GM18507 (cell line): ENCODE measurements around the gene TMEM255B.

ENCODE experiments used
- DNase-seq: peaks from one replicate; pipeline ENCODE4 v3.0.0; 2011; ENCODE audit warnings: low read depth; ENCODE audit not compliant: insufficient read length; ENCODE audit errors: extremely low spot score
- FAIRE-seq: peaks from 2 replicates; lab custom pipeline; 2011; peaks lifted over from hg19 to GRCh38; lab: Jason Lieb, UNC

TMEM255B gene

DNA sequence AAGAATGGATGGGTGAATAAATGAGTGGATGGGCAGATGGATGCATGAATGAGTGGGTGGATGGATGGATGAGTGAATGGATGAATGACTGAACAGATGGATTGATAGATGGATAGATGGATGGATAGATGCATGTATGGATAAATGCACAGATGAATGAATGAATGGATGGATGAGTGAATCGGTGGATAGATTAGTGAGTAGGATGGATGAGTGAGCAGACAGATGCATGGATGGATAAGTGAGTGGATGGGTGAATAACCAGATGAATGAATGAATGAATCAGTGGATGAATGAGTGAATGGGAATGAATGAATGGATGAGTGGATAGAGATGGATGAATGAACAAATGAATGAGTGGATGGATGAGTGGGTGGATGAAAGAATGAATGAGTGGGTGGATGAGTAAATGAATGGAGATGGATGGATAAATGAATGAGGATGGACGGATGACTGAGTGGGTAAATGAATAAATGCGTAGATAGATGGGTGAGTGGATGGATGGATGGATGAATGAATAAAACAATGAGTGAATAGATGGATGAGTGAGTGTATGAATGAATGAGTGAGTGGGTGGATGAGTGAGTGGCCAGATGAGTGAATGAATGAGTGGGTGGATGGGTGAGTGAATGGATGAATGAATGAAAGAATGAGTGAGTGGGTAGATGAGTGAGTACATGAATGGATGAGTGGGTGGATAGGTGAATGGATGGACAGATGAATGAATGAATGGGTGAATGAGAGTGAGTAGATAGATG lies 91.9 kb downstream of the TMEM255B start:
- DNase-seq (no peak), FAIRE-seq (no peak)

DNA sequence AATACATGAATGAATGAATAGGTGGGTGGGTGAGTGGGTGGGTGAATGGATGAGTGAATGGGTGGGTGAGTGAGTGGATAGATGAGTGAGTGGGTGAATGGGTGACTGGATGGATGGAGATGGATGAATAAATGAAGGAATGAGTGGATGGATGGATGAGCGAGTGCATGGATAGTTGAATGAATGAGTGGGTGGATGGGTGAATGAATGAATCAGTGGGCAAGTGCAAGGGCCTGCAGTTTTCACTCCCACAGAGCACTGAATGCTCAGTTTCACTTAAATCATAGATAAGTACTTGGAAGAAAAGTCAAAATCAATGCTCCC lies 92.4 kb downstream of the TMEM255B start:
- FAIRE-seq (no peak), DNase-seq (no peak)

DNA sequence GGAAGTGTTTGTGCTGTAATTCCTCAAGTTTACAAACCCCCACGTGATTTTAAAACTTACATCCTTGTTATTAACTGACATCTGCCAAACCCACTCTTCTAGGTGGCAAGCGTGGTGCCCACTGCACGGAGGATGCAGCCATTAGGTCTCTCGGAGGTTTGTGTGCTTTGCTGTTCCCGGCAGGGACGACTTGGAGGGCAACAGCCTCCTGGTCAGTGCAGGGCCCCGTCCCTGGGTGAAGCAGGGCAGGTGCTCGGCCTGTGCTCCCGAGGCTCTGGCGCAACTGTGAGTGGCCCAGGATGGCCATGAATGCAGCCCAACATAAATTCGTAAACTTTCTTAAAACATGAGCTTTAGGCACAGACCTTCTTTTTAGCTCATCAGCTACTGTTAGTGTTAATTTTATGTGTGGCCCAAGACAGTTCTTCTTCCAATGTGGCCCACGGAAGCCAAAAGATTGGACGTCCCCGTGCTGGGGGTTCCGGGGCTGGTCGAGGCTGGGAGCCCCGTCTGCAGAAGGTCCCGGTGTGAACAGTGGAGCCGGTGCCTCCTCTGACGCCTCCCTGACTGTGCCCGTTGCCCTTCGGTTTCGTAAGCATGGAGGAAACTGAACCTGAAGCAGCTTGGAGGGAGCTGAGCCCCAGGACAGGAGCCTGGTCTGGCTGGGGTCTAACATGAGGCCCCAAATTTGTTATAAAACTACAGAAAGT lies 93.0 kb downstream of the TMEM255B start:
- FAIRE-seq (no peak), DNase-seq (no peak)

DNA sequence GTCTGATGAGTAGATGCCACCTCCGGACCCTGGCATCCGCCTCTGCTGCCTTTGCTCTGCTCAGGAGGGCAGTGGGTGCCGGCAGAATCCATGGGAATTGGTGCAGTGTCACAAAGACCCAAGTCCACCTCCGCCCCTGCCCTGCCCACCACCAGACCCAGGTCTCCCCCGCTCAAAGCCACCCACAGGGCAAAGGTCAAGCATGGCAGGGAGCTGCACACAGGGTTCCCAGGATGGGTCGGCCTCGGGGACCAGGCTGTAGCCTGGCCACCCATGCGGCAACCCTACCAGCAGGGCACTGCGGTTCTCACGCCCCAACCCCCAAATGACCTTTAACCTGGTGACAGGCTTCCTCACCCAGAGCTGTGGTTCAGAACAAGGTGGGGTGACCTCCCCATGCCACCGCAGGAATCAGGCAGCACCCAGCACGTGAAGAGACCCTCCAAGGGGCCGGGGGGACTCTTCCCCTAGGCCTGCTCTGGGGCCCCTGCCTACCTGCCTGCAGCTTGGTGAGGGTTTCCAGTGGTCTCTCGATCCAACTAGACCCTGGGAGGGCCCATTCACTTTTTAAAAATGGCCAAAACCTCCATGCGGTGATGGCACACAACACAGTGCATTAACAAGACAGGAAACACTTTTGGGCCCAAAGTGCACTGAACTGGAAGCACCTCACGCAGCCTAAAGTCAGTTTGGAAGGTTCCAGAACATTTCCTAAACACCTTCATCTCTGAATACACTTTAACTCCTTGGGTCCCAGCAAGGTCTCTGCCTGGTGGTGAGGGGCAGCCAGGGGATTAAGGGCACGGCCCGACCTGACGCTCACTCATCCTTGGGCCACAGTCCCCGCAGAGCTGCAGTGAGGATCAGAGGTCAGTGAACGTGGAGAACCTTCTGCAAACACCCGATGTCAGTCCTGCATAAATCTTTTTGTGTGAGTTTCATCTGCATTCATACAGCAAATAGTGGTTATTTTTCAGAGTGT lies 93.8 kb downstream of the TMEM255B start:
- DNase-seq = no peak
- FAIRE-seq = no peak

DNA sequence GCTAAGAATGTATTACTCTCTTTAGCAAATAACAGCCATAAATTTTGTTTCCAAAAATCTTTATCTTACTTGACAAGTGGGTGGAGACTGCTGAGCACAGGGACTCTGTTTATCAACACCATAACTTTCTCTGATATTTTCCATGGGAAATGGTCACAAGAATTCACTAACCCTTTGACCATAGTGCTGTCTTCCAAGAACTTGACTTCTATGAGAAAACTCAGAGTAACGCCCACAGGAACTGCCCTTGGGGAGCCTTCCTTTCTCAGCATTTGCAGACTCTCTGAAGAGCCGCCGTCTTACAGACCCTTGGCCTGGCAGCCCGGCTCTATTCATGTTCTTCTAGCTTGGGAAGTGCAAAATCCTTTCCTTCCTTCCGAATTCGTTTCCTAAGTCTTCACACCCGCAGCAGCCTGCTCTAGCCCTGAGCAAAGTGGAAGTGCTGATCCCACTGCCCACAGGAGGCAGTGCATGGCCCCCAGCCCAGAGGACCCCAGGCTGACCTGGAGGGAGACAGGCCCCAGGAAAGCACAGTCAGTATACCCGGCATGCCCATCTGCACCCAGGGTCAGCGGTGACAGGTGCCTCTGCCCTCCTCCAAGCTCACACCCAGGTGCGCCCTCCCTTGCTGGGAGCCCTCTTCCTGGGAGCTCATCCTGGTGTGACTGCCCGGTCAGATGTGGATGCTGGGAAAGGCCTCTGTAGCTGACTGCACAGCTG lies 94.7 kb downstream of the TMEM255B start:
- FAIRE-seq (no peak), DNase-seq (no peak)

DNA sequence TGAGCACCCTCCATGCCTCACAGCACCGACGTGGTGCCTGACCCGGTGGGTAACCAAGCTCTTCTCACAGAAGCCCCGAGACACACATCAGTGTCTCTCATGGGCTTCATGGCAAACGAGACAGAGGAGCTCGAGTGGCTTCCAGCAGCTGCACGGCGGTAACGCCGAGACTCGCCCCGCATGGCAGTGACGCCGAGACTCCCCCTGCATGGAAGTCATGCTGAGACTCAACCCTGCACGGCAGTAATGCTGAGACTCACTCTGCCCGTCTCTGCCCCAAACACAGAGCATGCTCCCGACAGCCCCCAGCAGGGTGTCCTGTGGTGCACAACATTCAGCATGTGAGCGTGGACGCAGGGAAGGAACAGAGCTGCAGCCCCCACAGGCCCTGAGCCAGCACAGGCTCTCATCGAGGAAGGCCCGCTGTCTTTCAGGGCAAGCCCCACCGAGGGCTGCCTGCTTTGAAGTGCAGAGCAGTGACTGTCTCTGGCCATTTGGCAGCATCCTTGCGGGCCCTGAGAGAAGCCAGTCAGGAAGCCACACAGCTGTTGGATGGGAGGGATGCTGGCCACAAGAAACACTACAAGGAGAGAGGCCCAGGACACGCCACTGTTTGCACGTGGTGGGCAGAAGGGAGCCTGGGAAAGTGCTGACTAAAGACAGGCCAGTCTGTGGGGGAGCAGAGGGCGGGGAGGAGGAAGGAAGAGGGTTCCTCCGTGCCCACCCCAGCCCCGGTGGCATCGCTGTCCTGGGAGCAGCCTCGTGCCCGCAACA lies 95.4 kb downstream of the TMEM255B start:
- no peak for DNase-seq

DNA sequence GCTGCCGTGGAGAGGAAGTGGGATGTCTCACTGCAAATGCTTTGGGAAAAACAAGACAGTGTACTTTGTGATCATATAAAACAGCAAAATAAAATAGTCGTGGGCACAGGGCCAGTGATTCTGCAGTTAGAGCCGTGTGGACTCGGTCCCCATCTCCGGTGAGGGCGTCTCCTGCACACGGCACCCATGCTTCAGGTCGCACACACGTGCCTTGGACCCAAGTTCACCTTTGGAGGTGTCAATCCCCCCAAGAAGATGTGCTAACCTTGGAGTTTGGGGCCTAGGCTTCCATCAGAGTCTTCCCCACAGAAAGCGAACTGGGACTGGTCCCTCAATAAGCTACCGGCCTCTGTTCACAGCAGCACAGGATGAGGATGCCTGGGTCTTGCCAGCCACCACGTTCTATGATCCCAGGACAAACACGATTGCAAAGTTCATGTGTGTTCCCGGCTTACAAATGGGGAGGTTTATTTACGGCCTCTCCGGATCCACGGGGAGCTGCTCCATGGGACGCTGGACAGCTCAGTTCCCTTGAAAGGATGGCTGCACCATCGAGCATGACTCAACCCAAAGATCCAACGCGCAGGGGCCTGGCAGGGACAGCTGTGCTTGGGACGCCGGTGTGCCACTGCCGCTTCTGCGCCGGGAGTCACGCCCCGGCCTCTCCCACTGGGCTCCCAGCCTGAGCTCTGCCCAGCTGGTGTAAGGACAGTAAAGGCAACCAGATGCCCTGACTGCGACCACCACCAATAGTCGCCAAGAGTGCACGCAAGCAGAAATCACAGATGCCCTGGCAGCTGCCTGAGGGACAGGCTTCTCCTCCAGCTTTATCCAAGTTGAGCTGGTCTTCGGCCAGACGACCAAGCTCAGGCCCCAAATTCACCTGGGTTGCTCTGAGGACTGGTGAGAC lies 96.2 kb downstream of the TMEM255B start:
- FAIRE-seq (no peak), DNase-seq (no peak)

More for the DNA sequence above, 95.4 kb downstream of the TMEM255B start:
- FAIRE-seq = no peak

DNA sequence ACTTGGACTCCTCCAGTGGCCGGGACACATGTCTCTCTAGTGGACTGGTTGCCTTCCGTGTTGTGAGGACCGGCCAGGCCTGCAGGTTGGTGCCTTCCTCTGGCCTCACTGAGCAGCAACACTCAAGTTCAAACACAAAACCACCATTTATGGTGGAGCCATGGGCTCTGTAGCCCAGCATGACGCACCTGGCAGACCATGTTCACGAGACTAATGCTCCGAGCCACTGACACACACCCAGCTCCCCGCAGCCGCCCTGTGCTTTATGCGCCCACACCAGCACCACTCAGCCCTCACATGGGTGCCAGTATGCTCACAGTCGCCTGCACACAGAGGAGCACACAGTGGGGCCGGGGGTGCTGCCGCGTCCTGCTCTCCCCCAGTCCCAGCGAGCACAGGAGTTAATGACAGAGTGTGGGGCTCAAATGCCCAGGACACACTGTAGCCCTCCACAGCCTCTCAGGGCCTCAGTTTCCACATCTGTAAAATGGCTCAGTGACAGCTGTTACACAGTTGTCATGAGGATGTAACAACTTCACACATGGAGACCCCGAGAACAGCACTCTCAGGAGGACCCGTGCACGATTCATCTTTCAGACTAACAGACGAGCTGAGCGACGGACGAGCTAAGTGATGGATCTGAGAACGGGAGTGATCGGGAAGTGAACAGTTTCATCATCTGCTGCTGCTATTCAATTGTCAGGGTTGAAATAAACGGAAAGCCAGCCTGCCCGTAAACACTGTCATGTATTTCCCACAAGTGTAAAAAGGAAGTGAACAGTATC lies 97.1 kb downstream of the TMEM255B start:
- FAIRE-seq (no peak), DNase-seq (no peak)

DNA sequence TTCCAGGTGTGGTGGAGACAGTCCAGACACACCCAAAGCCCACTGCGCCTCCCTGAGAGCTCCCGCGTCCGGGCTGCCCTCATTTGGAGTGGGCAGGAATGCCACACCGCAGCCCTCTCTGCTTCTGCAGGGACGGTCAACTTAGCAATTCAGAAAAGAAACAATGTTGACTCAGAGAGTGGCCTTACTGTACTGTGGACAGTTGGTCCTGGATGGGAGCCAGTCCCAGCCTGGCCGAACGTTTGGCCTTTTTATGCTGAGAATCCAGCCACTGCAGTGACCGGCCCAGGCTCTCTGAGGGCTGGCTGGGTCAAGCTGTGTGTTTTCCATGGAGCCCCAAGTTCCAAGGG lies 97.7 kb downstream of the TMEM255B start:
- no peak for FAIRE-seq
- DNase-seq = no peak

DNA sequence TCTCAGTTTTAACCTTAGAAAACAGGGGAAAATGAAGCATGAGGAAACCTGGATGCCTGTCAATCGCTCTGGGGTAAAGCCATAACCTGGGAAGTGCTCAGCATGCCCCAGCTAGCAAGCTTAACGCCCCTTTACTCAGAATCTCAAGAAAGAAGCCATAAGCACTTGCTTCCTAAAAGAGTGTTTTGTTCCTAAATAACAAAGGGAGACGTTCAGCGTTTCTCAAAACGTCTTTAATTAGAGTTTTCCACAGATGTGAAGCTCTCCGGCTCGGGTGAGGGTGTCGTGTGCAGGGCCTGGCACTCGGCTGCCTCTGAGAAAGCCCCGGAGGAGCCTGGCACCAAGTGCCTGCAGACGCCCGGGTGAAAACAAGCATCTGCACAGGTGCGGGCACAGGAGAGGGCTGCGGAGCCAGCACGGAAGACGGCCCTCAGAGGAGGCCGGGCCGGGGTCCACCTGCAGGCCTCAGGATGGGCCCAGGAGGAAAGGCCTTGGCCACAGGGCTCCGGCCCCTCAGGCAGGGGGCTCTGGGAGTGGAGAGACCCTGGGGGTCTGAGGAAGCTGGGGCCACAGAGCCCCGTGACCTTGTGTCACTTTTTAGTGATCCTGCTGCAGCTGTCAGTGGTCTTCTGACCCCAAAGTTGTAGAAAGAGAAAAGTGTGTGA lies 98.6 kb downstream of the TMEM255B start:
- no peak for FAIRE-seq
- DNase-seq = no peak

DNA sequence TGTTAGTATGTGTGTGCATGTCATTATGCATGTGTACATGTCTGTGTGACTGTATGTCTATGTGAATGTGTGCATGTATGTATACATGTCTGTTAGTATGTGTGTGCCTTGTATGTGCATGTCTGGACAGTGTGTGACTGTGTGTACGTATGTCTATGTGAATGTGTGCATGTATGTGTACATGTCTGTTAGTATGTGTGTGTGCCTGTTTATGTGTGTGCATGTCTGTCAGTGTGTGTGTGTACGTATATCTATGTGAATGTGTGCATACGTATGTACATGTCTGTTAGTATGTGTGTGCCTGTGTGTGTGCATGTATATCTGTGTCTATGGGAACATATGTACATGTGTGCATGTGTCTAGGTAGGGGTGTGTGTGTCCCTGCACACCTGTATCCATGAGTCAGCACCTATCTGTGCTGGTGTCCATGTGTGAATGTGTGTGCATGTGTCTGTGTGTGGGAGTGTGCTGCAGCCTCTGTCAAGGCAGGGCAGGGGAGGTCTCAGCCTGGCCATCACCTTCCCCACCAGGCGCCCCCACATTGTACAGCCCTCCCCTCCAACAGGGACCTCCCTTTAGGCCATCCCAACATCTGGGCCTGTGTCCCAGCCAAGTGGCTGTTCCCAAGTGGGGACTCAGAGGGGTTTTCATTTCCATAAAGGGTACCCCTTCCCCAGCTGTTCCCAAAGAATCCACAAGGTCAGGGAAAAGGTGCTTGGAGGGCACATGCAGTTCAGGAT lies 100.5 kb downstream of the TMEM255B start:
- DNase-seq (no peak), FAIRE-seq (no peak)

DNA sequence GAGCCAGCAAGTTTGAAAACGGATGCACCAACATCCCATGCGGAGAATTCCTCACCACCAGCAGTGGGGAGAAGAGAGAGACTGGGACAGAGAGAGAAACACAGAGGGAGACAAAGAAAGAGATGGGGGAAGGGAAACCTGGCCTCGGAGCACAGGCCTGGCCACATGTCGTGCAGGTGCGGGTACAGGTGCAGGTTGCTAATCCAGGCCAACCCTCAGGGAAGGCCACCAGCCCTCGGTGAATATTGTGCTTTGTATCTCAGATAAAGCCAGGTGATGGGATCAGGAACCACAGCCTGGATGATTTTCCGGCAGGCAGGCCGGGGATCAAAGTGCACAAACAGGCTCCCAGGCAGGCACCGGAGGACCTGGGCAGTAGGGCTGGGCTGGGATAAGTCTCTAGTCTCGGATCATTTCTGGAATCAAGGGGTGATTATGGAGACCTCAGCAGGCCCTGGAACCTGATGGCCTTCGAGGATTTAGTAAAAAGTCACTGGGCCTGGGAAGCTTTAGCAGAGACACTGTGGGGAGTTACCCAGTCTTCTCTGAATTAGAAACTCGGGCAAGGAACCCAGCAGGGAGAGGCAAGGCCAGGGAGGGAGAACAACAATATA lies 101.1 kb downstream of the TMEM255B start:
- FAIRE-seq (no peak), DNase-seq (no peak)

DNA sequence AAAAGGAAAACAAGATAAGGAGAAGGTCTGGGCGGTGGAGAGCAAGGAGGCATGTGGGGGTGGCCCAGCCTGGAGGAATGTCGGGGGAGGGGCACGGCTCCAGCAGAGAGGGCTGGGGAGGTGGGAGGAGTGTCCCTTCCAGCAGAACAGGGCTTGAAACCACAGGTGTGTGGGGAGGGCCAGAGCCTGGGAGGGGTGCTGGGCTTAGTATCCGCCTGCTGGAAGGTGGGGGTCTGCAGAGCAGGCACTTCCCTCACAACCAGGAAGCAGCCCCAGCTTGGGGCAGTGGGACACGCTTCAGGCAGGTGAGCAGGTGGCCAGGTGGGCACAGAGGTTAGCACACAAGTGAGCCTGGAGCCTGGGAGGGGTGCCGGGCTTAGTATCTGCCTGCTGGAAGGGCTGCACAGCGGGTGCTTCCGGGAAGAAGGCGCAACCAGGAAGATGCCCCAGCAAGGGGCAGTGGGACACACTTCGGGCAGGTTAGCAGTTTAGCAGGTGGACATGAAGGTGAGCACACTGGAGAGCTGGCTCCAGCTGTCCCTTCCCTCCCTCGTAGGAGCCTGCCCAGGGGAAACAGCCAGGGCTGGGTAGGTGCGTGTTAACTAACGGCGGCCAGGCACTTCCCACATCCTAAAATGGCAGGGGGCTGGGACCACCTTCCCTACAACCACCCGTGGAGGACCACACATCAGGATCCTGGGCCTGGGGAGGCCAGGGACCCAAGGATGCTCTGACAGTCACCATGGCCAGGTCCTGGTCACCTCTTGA lies 101.8 kb downstream of the TMEM255B start:
- FAIRE-seq (no peak), DNase-seq (no peak)

DNA sequence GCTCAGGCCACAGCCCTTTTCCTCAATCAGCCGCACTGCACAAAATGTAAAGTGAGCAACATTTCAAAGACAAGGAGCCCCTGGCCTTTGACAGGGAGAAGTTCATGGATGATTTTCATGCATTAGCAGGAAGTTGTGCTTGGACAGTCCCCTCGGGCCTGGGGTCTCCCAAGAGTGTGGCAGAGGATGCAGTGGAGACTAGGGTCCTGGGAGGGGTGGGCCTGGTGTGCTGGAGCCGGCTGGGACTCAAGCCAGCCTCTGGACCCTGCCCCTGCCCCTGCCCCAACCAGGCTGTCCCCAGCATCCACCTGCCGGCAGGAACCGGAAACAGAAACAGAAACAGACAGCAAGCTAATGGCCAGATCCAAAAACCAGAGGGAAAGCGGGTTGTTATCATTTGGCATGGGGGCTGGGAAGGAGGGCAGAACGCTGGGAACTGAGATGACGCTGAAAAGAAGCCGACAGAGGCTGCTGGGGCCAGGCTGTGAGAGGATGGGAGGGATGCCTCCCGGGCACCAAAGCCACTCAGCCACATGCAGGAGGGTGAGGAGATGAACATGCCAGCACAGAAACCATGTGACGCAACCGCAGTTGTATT lies 102.5 kb downstream of the TMEM255B start:
- no peak for DNase-seq

More for the DNA sequence above, 102.5 kb downstream of the TMEM255B start:
- FAIRE-seq = no peak
